A673 (cell line): ENCODE measurements around the gene CDH23. TPM values are rescaled to one million over a fixed set of nuclear protein-coding genes. Genes with fewer than 3 reads are reported as not detected.

Experiments
- BruUV-seq: library from RNA; stranded (reverse); fragments of 400-500 nt; replicated peaks from 2 replicates; lab custom pipeline; 2021; lab: Mats Ljungman, UMichigan
- CTCF ChIA-PET: fragments of 300-600 bp; sonication (Branson Sonifier 250); formaldehyde crosslinking; loops from one replicate; lab custom pipeline; 2022; ENCODE audit warnings: antibody characterized with exemption; lab: Charles Lee
- POLR2A ChIA-PET: fragments of 300-600 bp; sonication (Branson Sonifier 250); formaldehyde crosslinking; loops from one replicate; lab custom pipeline; 2022; ENCODE audit warnings: antibody characterized with exemption; ENCODE audit not compliant: low non-redundant PET; lab: Charles Lee
- DNase-seq: peaks from one replicate; pipeline ENCODE4 v3.0.0-alpha.2; 2015; ENCODE audit warnings: low spot score
- H3K27ac ChIP-seq: fragments of 200-600 bp; sonication (generic); 2 replicates; pipeline ENCODE4 v1.5.1; 2016; ENCODE audit warnings: mixed run types, low read depth, mild to moderate bottlenecking, mixed read lengths, antibody characterized with exemption, low read length; ENCODE audit not compliant: poor library complexity, severe bottlenecking
- H3K27me3 ChIP-seq: fragments of 200-600 bp; sonication (generic); replicated peaks from 2 replicates; pipeline ENCODE4 v1.6.1; 2017; ENCODE audit warnings: mixed run types, low read depth, mild to moderate bottlenecking, mixed read lengths, antibody characterized with exemption, low read length; ENCODE audit not compliant: insufficient read depth, poor library complexity
- H3K36me3 ChIP-seq: fragments of 200-600 bp; sonication (generic); 2 replicates; pipeline ENCODE4 v1.6.1; 2016; ENCODE audit warnings: mixed run types, mild to moderate bottlenecking, mixed read lengths, antibody characterized with exemption, low read length; ENCODE audit not compliant: insufficient read depth, poor library complexity, severe bottlenecking
- H3K4me1 ChIP-seq: fragments of 200-600 bp; sonication (generic); 2 replicates; pipeline ENCODE4 v1.6.1; 2017; ENCODE audit warnings: mixed run types, mild to moderate bottlenecking, mixed read lengths, antibody characterized with exemption, low read length; ENCODE audit not compliant: insufficient read depth, poor library complexity, severe bottlenecking
- H3K4me3 ChIP-seq: fragments of 200-600 bp; sonication (generic); 2 replicates; pipeline ENCODE4 v1.5.1; 2016; ENCODE audit warnings: low read depth, mixed run types, mild to moderate bottlenecking, mixed read lengths, low read length; ENCODE audit not compliant: poor library complexity, severe bottlenecking
- H3K9me3 ChIP-seq: fragments of 200-600 bp; sonication (generic); 2 replicates; pipeline ENCODE4 v1.6.1; 2016; ENCODE audit warnings: mixed run types, low read depth, mild to moderate bottlenecking, mixed read lengths, antibody characterized with exemption, low read length; ENCODE audit not compliant: poor library complexity, severe bottlenecking
- CTCF ChIP-seq: fragments of 300-800, 200-600 bp; sonication (generic); conservative IDR thresholded peaks from 2 replicates; pipeline ENCODE4 v1.5.1; 2017; ENCODE audit warnings: low read depth, mild to moderate bottlenecking, antibody characterized with exemption, low read length, moderate library complexity, mixed read lengths
- EZH2 ChIP-seq: fragments of 200-600 bp; sonication (generic); IDR thresholded peaks from 2 replicates; pipeline ENCODE4 v1.6.1; 2017; ENCODE audit warnings: borderline replicate concordance, low read depth, mild to moderate bottlenecking, mixed read lengths, antibody characterized with exemption, low read length; ENCODE audit not compliant: poor library complexity, severe bottlenecking
- intact Hi-C: fragments of 100-400 bp; cut with micrococcal nuclease; formaldehyde crosslinking; loops from one replicate; pipeline ENCODE4 v1.10.0; 2022; ENCODE audit not compliant: unreplicated experiment
- total RNA-seq: library from RNA; stranded (reverse); gene quantifications from 2 replicates; pipeline ENCODE4 v1.2.3, GENCODE V29; 2021

CDH23 gene
- total RNA-seq, 1 experiment from 2014 or later, result 49.7 TPM

GRCh38 chr10:71819441-71819861, 422.7 kb downstream of the CDH23 start:
- no peak for DNase-seq
- no TSS peak for BruUV-seq
- Histone ChIP-seq H3K27ac (no peak overlapping the region), H3K4me1 (no peaks in the 10 kb centered on the region), H3K4me3 (no peak overlapping the region), H3K9me3 (no peaks in the 10 kb centered on the region), H3K27me3 (no peaks in the 10 kb centered on the region), H3K36me3 (peaks cover 94% of the 10 kb centered on the region)
- intact Hi-C loops, result no loop called here
- TF ChIP-seq EZH2 (no peak), CTCF (no peak)
- ChIA-PET CTCF (interaction anchor here (1.2 kb wide), 1 partner anchor 77 kb away, joined by 3 read pairs; no protein-coding TSS in a partner anchor), POLR2A (no interaction called here)

- no TSS peak for BruUV-seq
- no peaks in the 10 kb centered on the region for H3K9me3 ChIP-seq
- intact Hi-C loops, result no loop called here
- no peaks in the 10 kb centered on the region for H3K4me1 ChIP-seq
- ChIA-PET CTCF (no interaction called here), POLR2A (no interaction called here)
- no peak overlapping the region for H3K4me3 ChIP-seq
- TF ChIP-seq CTCF (no peak), EZH2 (no peak)
- no peaks in the 10 kb centered on the region for H3K27me3 ChIP-seq
- no peak overlapping the region for H3K27ac ChIP-seq
- no peak for DNase-seq
- H3K36me3 ChIP-seq, result peaks cover 96% of the 10 kb centered on the region
Observed at GRCh38 chr10:71819985-71820384, 423.3 kb downstream of the CDH23 start.

GRCh38 chr10:71820966-71821365, 424.2 kb downstream of the CDH23 start:
- no peaks in the 10 kb centered on the region for H3K4me1 ChIP-seq
- H3K27ac ChIP-seq, result no peak overlapping the region
- ChIA-PET CTCF (no interaction called here), POLR2A (no interaction called here)
- no peak for DNase-seq
- H3K9me3 ChIP-seq, result no peaks in the 10 kb centered on the region
- peaks cover 96% of the 10 kb centered on the region for H3K36me3 ChIP-seq
- no TSS peak for BruUV-seq
- H3K4me3 ChIP-seq, result no peak overlapping the region
- intact Hi-C loops, result no loop called here
- TF ChIP-seq EZH2 (no peak), CTCF (no peak)
- no peaks in the 10 kb centered on the region for H3K27me3 ChIP-seq
